ENCODE measurements around the gene UGGT2. TPM values are rescaled to one million over a fixed set of nuclear protein-coding genes. Genes with fewer than 3 reads are reported as not detected.
"Not testable (repeated sequence)": the region's sequence is repeated elsewhere in the genome, so short reads cannot be mapped to it uniquely, and the experiment has no call there.

UGGT2 gene
- total RNA-seq, 1 donor from 2014 or later, result 60.3 TPM

- no peak for DNase-seq (ENCODE audit: low spot score in 2 of 2)
- no peak for FAIRE-seq
Observed at GRCh38 chr13:95918860-95919259, 134.3 kb downstream of the UGGT2 start.

GRCh38 chr13:95914991-95915501, 138.2 kb downstream of the UGGT2 start:
- DNase-seq (ENCODE audit: low spot score in 2 of 2) (no peak), FAIRE-seq (no peak)

- DNase-seq (ENCODE audit: low spot score in 2 of 2) (no peak), FAIRE-seq (no peak)
Observed at GRCh38 chr13:95906999-95907398, 146.2 kb downstream of the UGGT2 start.

- DNase-seq (ENCODE audit: low spot score in 2 of 2), result no peak
- no peak for FAIRE-seq
Observed at GRCh38 chr13:95903569-95903968, 149.6 kb downstream of the UGGT2 start.

- FAIRE-seq, result no peak
- DNase-seq (ENCODE audit: low spot score in 2 of 2), result no peak
Observed at GRCh38 chr13:95902741-95903140, 150.5 kb downstream of the UGGT2 start.

- DNase-seq (ENCODE audit: low spot score in 2 of 2) (no peak), FAIRE-seq (no peak)
Observed at GRCh38 chr13:95898256-95898655, 154.9 kb downstream of the UGGT2 start.

- no peak for FAIRE-seq
- DNase-seq (ENCODE audit: low spot score in 2 of 2), result no peak
Observed at GRCh38 chr13:95896301-95896700, 156.9 kb downstream of the UGGT2 start.

GRCh38 chr13:95893861-95894260, 159.3 kb downstream of the UGGT2 start:
- DNase-seq (ENCODE audit: low spot score in 2 of 2) (no peak), FAIRE-seq (no peak)

- DNase-seq (ENCODE audit: low spot score in 2 of 2) (no peak), FAIRE-seq (no peak)
Observed at GRCh38 chr13:95882121-95882520, 171.1 kb downstream of the UGGT2 start.

- DNase-seq (ENCODE audit: low spot score in 2 of 2) (no peak), FAIRE-seq (no peak)
Observed at GRCh38 chr13:95880331-95880730, 172.9 kb downstream of the UGGT2 start.

- no peak for FAIRE-seq
- DNase-seq (ENCODE audit: low spot score in 2 of 2), result no peak
Observed at GRCh38 chr13:95874286-95874685, 178.9 kb downstream of the UGGT2 start.

GRCh38 chr13:95870421-95870820, 182.8 kb downstream of the UGGT2 start:
- DNase-seq (ENCODE audit: low spot score in 2 of 2) (no peak), FAIRE-seq (no peak)

- DNase-seq (ENCODE audit: low spot score in 2 of 2) (no peak), FAIRE-seq (no peak)
Observed at GRCh38 chr13:95865080-95865615, 188.1 kb downstream of the UGGT2 start.

- FAIRE-seq, result no peak
Observed at GRCh38 chr13:95862408-95862807, 190.8 kb downstream of the UGGT2 start.

GRCh38 chr13:95861296-95861695, 191.9 kb downstream of the UGGT2 start:
- no peak for DNase-seq (ENCODE audit: low spot score in 2 of 2)
- FAIRE-seq, result no peak

More at GRCh38 chr13:95862408-95862807, 190.8 kb downstream of the UGGT2 start:
- no peak for DNase-seq (ENCODE audit: low spot score in 2 of 2)

- FAIRE-seq (no peak), DNase-seq (ENCODE audit: low spot score in 2 of 2) (no peak)
Observed at GRCh38 chr13:95858286-95859075, 194.7 kb downstream of the UGGT2 start.

- FAIRE-seq; DNase-seq (ENCODE audit: low spot score in 2 of 2): not testable (repeated sequence)
Observed at GRCh38 chr13:95845656-95846055, 207.5 kb downstream of the UGGT2 start.

- FAIRE-seq (no peak), DNase-seq (ENCODE audit: low spot score in 2 of 2) (no peak)
Observed at GRCh38 chr13:95842898-95843297, 210.3 kb downstream of the UGGT2 start.

GRCh38 chr13:95841894-95842293, 211.3 kb downstream of the UGGT2 start:
- DNase-seq (ENCODE audit: low spot score in 2 of 2), result no peak
- FAIRE-seq, result no peak

- FAIRE-seq (peak; percentile 70), DNase-seq (ENCODE audit: low spot score in 2 of 2) (peak; percentile 28 to 45)
Observed at GRCh38 chr13:95834134-95834765, 219.0 kb downstream of the UGGT2 start.

- no peak for FAIRE-seq
Observed at GRCh38 chr13:95833719-95834118, 219.5 kb downstream of the UGGT2 start.

More at GRCh38 chr13:95833719-95834118, 219.5 kb downstream of the UGGT2 start:
- no peak for DNase-seq (ENCODE audit: low spot score in 2 of 2)
